ENCODE measurements around the gene NUB1.

Gene NUB1

DNA sequence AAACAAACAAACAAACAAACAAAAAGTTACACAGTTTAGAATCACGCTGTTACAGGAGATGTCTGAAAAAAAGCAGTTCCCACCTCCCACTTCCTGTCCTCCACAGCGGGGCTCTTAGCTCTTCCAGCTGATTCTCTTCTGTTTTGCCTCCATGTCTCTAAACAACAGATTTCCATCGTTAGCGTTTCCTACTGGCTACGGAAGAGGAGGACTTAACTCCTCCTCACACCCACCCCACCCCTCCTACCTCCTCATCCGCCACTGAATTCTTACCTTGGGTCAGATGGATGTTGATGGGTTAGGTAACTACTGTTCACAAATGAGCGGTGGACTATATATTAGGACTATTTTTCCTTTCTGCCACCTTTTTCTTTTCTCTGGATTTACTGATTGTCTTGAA is 36.8 kb upstream of the NUB1 start:
- no peaks in the 10 kb centered on the region for H3K9me3 ChIP-seq (ENCODE audit: control insufficient read depth, low read length)
- H3K36me3 ChIP-seq (ENCODE audit: control insufficient read depth, insufficient read depth, low read length), result no peaks in the 10 kb centered on the region
- no peak overlapping the region for H3K4me3 ChIP-seq (ENCODE audit: insufficient read depth, low read depth, low read length)
- no peaks in the 10 kb centered on the region for H3K4me1 ChIP-seq (ENCODE audit: control insufficient read depth, insufficient read depth, low read length)
- 20 to 23% methylated on average over 6 of the region's 7 CpGs for WGBS, 2 experiments
- no peak overlapping the region for H3K27ac ChIP-seq (ENCODE audit: insufficient read depth, low read depth, low read length, poor library complexity, severe bottlenecking)
- H3K27me3 ChIP-seq (ENCODE audit: control insufficient read depth, insufficient read depth, low read length, poor library complexity, severe bottlenecking), result peaks cover 41% of the 10 kb centered on the region

DNA sequence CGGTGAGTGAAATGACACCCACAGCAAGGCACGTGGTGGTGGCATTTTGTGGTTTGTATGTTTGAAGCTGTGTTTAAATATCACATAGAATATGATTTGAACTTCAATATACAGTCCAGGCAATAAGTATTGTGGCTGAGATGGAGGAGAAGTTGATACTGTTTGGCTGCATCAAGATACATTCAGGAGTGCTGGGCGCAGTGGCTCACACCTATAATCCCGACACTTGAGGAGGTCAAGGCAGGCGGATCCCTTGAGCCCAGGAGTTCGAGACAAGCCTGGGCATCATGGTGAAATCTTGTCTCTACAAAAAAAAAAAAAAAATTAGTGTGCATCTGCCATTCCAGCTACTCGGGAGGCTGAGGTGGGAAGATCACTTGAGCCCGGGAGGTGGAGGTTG is 35.2 kb upstream of the NUB1 start:
- H3K27me3 ChIP-seq (ENCODE audit: control insufficient read depth, insufficient read depth, low read length, poor library complexity, severe bottlenecking), result peaks cover 36% of the 10 kb centered on the region
- 89 to 92% methylated on average over 8 of the region's 8 CpGs for WGBS, 2 experiments

DNA sequence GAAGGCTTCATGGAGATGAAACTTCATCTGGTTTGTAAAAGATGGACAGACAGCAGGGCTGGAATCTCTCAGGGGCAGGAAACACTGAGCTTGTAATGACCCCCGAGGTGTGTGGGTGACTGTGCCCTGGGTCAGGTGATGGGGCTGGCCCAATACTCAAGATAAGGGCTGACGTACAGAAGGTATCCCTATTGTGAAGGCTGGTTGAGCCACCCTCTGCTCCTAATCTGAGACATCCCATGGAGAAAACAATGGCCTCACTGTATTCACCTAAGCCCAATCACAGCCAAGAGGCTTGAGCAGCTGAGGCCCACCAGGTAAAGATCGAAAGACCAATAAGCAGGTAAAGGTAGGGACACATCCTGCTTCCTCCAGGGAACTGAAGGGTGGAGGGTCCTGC is 34.8 kb upstream of the NUB1 start:
- no peaks in the 10 kb centered on the region for H3K9me3 ChIP-seq (ENCODE audit: control insufficient read depth, low read length)
- no peak overlapping the region for H3K27ac ChIP-seq (ENCODE audit: insufficient read depth, low read depth, low read length, poor library complexity, severe bottlenecking)

More for the DNA sequence above, 35.2 kb upstream of the NUB1 start:
- Histone ChIP-seq H3K36me3 (ENCODE audit: control insufficient read depth, insufficient read depth, low read length) (no peaks in the 10 kb centered on the region), H3K4me3 (ENCODE audit: insufficient read depth, low read depth, low read length) (no peak overlapping the region), H3K9me3 (ENCODE audit: control insufficient read depth, low read length) (no peaks in the 10 kb centered on the region), H3K27ac (ENCODE audit: insufficient read depth, low read depth, low read length, poor library complexity, severe bottlenecking) (no peak overlapping the region), H3K4me1 (ENCODE audit: control insufficient read depth, insufficient read depth, low read length) (no peaks in the 10 kb centered on the region)

DNA sequence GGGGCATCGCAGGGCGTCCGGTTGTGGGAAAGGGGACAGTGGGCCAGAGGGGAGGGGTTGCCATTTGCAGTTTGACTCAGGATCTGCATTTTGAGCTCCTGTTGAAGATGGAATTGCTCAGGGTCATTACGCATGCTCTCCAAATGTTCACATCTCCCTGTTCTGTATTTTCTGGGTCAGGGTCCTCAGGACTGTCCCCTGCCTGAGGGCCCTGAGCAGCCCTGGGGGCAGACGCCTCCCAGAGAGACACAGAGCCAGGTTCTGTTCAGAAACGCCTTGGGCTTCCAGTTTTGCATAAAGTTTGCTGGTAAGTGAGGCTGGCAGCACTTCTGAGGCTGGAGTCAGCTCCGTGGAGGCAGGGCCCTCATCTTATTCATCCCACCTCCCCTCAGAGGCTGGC is 34.1 kb upstream of the NUB1 start:
- peaks cover 25% of the 10 kb centered on the region for H3K27me3 ChIP-seq (ENCODE audit: control insufficient read depth, insufficient read depth, low read length, poor library complexity, severe bottlenecking)
- no peaks in the 10 kb centered on the region for H3K9me3 ChIP-seq (ENCODE audit: control insufficient read depth, low read length)
- H3K4me1 ChIP-seq (ENCODE audit: control insufficient read depth, insufficient read depth, low read length), result no peaks in the 10 kb centered on the region
- H3K36me3 ChIP-seq (ENCODE audit: control insufficient read depth, insufficient read depth, low read length), result no peaks in the 10 kb centered on the region
- H3K27ac ChIP-seq (ENCODE audit: insufficient read depth, low read depth, low read length, poor library complexity, severe bottlenecking), result no peak overlapping the region
- WGBS, 2 experiments, result 83 to 84% methylated on average over 7 of the region's 7 CpGs
- H3K4me3 ChIP-seq (ENCODE audit: insufficient read depth, low read depth, low read length), result no peak overlapping the region

More for the DNA sequence above, 34.8 kb upstream of the NUB1 start:
- no peaks in the 10 kb centered on the region for H3K36me3 ChIP-seq (ENCODE audit: control insufficient read depth, insufficient read depth, low read length)
- H3K4me3 ChIP-seq (ENCODE audit: insufficient read depth, low read depth, low read length), result no peak overlapping the region
- H3K4me1 ChIP-seq (ENCODE audit: control insufficient read depth, insufficient read depth, low read length), result no peaks in the 10 kb centered on the region
- 87 to 94% methylated on average over 3 of the region's 3 CpGs for whole genome bisulfite sequencing, 2 experiments
- H3K27me3 ChIP-seq (ENCODE audit: control insufficient read depth, insufficient read depth, low read length, poor library complexity, severe bottlenecking), result peaks cover 31% of the 10 kb centered on the region

DNA sequence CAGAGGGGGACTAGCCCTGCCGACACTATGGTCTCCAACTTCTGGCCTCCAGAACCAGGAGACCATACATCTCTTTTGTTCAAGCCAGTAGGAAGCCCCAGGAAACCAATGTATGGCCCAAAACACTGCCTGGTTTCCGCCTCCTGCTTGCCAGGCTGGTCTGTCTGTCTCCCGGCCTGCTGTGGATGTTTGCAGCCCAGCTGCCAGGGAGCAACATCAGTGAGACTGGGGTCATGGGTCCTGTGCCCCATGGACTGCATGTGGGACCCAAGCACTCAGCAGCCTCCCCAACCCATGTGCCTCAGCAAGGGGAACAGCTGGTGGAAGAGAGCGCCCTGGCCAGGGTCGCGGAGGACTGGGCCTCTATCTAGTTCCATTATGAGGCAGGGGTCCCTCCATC is 33.4 kb upstream of the NUB1 start:
- Histone ChIP-seq H3K36me3 (ENCODE audit: control insufficient read depth, insufficient read depth, low read length) (no peaks in the 10 kb centered on the region), H3K27ac (ENCODE audit: insufficient read depth, low read depth, low read length, poor library complexity, severe bottlenecking) (no peak overlapping the region), H3K27me3 (ENCODE audit: control insufficient read depth, insufficient read depth, low read length, poor library complexity, severe bottlenecking) (peaks cover 17% of the 10 kb centered on the region), H3K4me1 (ENCODE audit: control insufficient read depth, insufficient read depth, low read length) (no peaks in the 10 kb centered on the region), H3K4me3 (ENCODE audit: insufficient read depth, low read depth, low read length) (no peak overlapping the region), H3K9me3 (ENCODE audit: control insufficient read depth, low read length) (no peaks in the 10 kb centered on the region)
- WGBS, 2 experiments, result 81 to 83% methylated on average over 6 of the region's 6 CpGs

DNA sequence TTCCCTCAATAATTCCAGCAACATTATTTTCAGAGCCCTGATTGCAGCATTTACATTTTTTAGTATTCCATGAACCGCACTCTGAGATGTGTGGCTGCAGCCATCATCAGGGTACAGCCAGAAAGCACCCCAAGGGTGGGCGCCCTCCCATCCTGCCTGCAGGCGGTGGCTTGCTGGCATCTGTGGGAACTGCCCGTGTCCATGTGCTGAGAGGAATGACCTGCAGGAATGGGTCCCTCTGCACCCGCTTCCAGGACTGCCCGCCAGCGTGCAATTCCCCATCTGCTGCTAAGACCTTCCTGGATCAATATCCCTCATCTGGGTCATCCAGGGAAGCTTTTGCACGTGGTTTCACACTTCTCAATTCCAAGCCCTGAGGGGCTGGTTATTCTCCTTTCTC is 32.8 kb upstream of the NUB1 start:
- whole genome bisulfite sequencing, 2 experiments, result 89 to 90% methylated on average over 8 of the region's 8 CpGs

GRCh38 chr7:151309311-151309710 is 32.3 kb upstream of the NUB1 start:
- no peaks in the 10 kb centered on the region for H3K9me3 ChIP-seq (ENCODE audit: control insufficient read depth, low read length)
- no peaks in the 10 kb centered on the region for H3K36me3 ChIP-seq (ENCODE audit: control insufficient read depth, insufficient read depth, low read length)
- H3K4me1 ChIP-seq (ENCODE audit: control insufficient read depth, insufficient read depth, low read length), result no peaks in the 10 kb centered on the region
- H3K27ac ChIP-seq (ENCODE audit: insufficient read depth, low read depth, low read length, poor library complexity, severe bottlenecking), result no peak overlapping the region
- 88 to 92% methylated on average over 4 of the region's 4 CpGs for WGBS, 2 experiments
- H3K27me3 ChIP-seq (ENCODE audit: control insufficient read depth, insufficient read depth, low read length, poor library complexity, severe bottlenecking), result peaks cover 7% of the 10 kb centered on the region
- no peak overlapping the region for H3K4me3 ChIP-seq (ENCODE audit: insufficient read depth, low read depth, low read length)

More for the DNA sequence above, 32.8 kb upstream of the NUB1 start:
- Histone ChIP-seq H3K4me3 (ENCODE audit: insufficient read depth, low read depth, low read length) (no peak overlapping the region), H3K27ac (ENCODE audit: insufficient read depth, low read depth, low read length, poor library complexity, severe bottlenecking) (no peak overlapping the region), H3K4me1 (ENCODE audit: control insufficient read depth, insufficient read depth, low read length) (no peaks in the 10 kb centered on the region), H3K9me3 (ENCODE audit: control insufficient read depth, low read length) (no peaks in the 10 kb centered on the region), H3K27me3 (ENCODE audit: control insufficient read depth, insufficient read depth, low read length, poor library complexity, severe bottlenecking) (peaks cover 12% of the 10 kb centered on the region), H3K36me3 (ENCODE audit: control insufficient read depth, insufficient read depth, low read length) (no peaks in the 10 kb centered on the region)

- 63 to 73% methylated on average over 4 of the region's 4 CpGs for WGBS, 2 experiments
- no peaks in the 10 kb centered on the region for H3K4me1 ChIP-seq (ENCODE audit: control insufficient read depth, insufficient read depth, low read length)
- no peaks in the 10 kb centered on the region for H3K36me3 ChIP-seq (ENCODE audit: control insufficient read depth, insufficient read depth, low read length)
- H3K27me3 ChIP-seq (ENCODE audit: control insufficient read depth, insufficient read depth, low read length, poor library complexity, severe bottlenecking), result no peaks in the 10 kb centered on the region
- no peaks in the 10 kb centered on the region for H3K9me3 ChIP-seq (ENCODE audit: control insufficient read depth, low read length)
- no peak overlapping the region for H3K4me3 ChIP-seq (ENCODE audit: insufficient read depth, low read depth, low read length)
- no peak overlapping the region for H3K27ac ChIP-seq (ENCODE audit: insufficient read depth, low read depth, low read length, poor library complexity, severe bottlenecking)
Observed at GRCh38 chr7:151310578-151310977, 31.0 kb upstream of the NUB1 start.

DNA sequence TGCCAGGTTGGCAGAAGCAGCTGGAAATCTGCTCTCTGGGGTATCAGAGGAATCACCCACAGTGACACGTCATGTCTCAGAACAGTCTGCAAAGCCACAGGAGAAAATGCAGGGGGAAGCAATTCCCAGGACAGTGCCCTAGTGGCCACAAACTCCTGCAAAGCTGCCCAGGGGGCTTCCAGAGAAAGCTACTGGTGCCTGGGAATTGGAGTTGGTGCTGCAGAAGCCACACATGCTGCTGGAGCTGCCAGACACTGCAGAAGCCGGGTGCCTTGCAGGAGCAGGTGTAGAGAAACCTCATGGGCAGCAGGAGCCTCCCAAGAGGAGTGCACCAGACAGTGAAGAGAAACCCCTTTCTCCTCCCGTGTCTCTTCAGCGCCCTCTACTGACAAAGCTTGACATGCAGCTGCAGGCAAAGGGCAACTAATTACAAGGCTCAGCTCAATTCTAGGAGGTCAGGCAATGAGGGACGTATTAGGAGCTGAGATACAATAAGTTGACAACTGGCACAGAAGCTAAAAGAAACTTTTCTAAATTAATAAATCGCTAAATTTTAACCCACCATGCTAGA is 30.2 kb upstream of the NUB1 start:
- no peak overlapping the region for H3K27ac ChIP-seq (ENCODE audit: insufficient read depth, low read depth, low read length, poor library complexity, severe bottlenecking)
- no peaks in the 10 kb centered on the region for H3K9me3 ChIP-seq (ENCODE audit: control insufficient read depth, low read length)
- 78 to 80% methylated on average over 5 to 6 of the region's 6 CpGs for WGBS, 2 experiments
- no peaks in the 10 kb centered on the region for H3K4me1 ChIP-seq (ENCODE audit: control insufficient read depth, insufficient read depth, low read length)
- no peaks in the 10 kb centered on the region for H3K36me3 ChIP-seq (ENCODE audit: control insufficient read depth, insufficient read depth, low read length)
- no peak overlapping the region for H3K4me3 ChIP-seq (ENCODE audit: insufficient read depth, low read depth, low read length)
- H3K27me3 ChIP-seq (ENCODE audit: control insufficient read depth, insufficient read depth, low read length, poor library complexity, severe bottlenecking), result no peaks in the 10 kb centered on the region

- 95 to 96% methylated on average over 6 of the region's 6 CpGs for WGBS, 2 experiments
- Histone ChIP-seq H3K9me3 (ENCODE audit: control insufficient read depth, low read length) (no peaks in the 10 kb centered on the region), H3K4me3 (ENCODE audit: insufficient read depth, low read depth, low read length) (no peak overlapping the region)
Observed at GRCh38 chr7:151312356-151312755, 29.3 kb upstream of the NUB1 start.

More at GRCh38 chr7:151312356-151312755, 29.3 kb upstream of the NUB1 start:
- Histone ChIP-seq H3K4me1 (ENCODE audit: control insufficient read depth, insufficient read depth, low read length) (no peaks in the 10 kb centered on the region), H3K36me3 (ENCODE audit: control insufficient read depth, insufficient read depth, low read length) (no peaks in the 10 kb centered on the region), H3K27ac (ENCODE audit: insufficient read depth, low read depth, low read length, poor library complexity, severe bottlenecking) (no peak overlapping the region), H3K27me3 (ENCODE audit: control insufficient read depth, insufficient read depth, low read length, poor library complexity, severe bottlenecking) (no peaks in the 10 kb centered on the region)
